ENCODE results near the gene CARMIL3. TPM values are rescaled to one million over a fixed set of nuclear protein-coding genes. Genes with fewer than 3 reads are reported as not detected.
A peak's percentile ranks its signal among the peaks of the same experiment; 100 is the strongest.
"Not testable (repeated sequence)": the region's sequence is repeated elsewhere in the genome, so short reads cannot be mapped to it uniquely, and the experiment has no call there.

CARMIL3 gene
- total RNA-seq, result 1 to 10 TPM; 3.7 to 4.2 TPM

GRCh38 chr14:24051789-24052655 is at the start of gene CARMIL3:
CARMIL3 (plus strand) TSS chr14:24052009; CDS start chr14:24052154, 145 bp downstream.
- DNase-seq, result peak; percentile 72
- H3K9me3 Mint-ChIP-seq, result no peaks in the 10 kb centered on the region
- peak within 1 kb of the TSS; percentile 69 for H3K4me3 Mint-ChIP-seq
- H3K27me3 Mint-ChIP-seq, result peaks cover 26% of the 10 kb centered on the region
- H3K36me3 Mint-ChIP-seq (ENCODE audit: low read depth), result no peaks in the 10 kb centered on the region
- POLR2A ChIA-PET, result interaction anchor here (0.6 to 3.9 kb wide), 11 partner anchors 9 to 164 kb away, joined by 3 to 23 read pairs (median 4); partner anchors contain the start of genes DCAF11, IRF9, MDP1 and NRL
- peaks cover 23% of the 10 kb centered on the region for H3K4me1 Mint-ChIP-seq
- CTCF ChIA-PET, result interaction anchor here (0.6 to 1.8 kb wide), 8 partner anchors 8 to 256 kb away, joined by 3 to 13 read pairs (median 4); partner anchors contain the start of genes CIDEB, DCAF11, DHRS4 and NRL
- H3K27ac Mint-ChIP-seq, result no peak within 1 kb of the TSS

- H3K27me3 Mint-ChIP-seq, DNase-seq, POLR2A ChIA-PET, H3K27ac Mint-ChIP-seq, H3K9me3 Mint-ChIP-seq, CTCF ChIA-PET: not testable (repeated sequence)
- Mint-ChIP-seq H3K4me3 (peak overlapping the region; percentile 49), H3K36me3 (ENCODE audit: low read depth) (peaks cover 11% of the 10 kb centered on the region), H3K4me1 (peaks cover 37% of the 10 kb centered on the region)
Observed at GRCh38 chr14:24006471-24006816, 45.4 kb upstream of the CARMIL3 start.

- H3K9me3 Mint-ChIP-seq, POLR2A ChIA-PET, H3K27me3 Mint-ChIP-seq: not testable (repeated sequence)
- Mint-ChIP-seq H3K27ac (peak overlapping the region; percentile 44), H3K4me1 (peaks cover 40% of the 10 kb centered on the region), H3K36me3 (ENCODE audit: low read depth) (peaks cover 11% of the 10 kb centered on the region), H3K4me3 (peak overlapping the region; percentile 72)
- CTCF ChIA-PET, result interaction anchor here (0.6 to 0.7 kb wide), 2 partner anchors 100 to 290 kb away, joined by 3 read pairs; no protein-coding TSS in a partner anchor
- peak; percentile 68 for DNase-seq
Observed at GRCh38 chr14:24006817-24007652, 44.8 kb upstream of the CARMIL3 start.

- H3K27me3 Mint-ChIP-seq, result no peaks in the 10 kb centered on the region
- no peaks in the 10 kb centered on the region for H3K9me3 Mint-ChIP-seq
- no peak overlapping the region for H3K27ac Mint-ChIP-seq
- peaks cover 39% of the 10 kb centered on the region for H3K4me1 Mint-ChIP-seq
- CTCF ChIA-PET, result no interaction called here
- H3K4me3 Mint-ChIP-seq, result no peak overlapping the region
- H3K36me3 Mint-ChIP-seq (ENCODE audit: low read depth), result peaks cover 11% of the 10 kb centered on the region
- POLR2A ChIA-PET, result no interaction called here
- no peak for DNase-seq
Observed at GRCh38 chr14:24011051-24011450, 40.8 kb upstream of the CARMIL3 start.

GRCh38 chr14:24012726-24013273 is 39.0 kb upstream of the CARMIL3 start:
- CTCF ChIA-PET, DNase-seq, POLR2A ChIA-PET, H3K9me3 Mint-ChIP-seq, H3K27ac Mint-ChIP-seq, H3K4me3 Mint-ChIP-seq: not testable (repeated sequence)
- H3K4me1 Mint-ChIP-seq, result peaks cover 38% of the 10 kb centered on the region
- H3K36me3 Mint-ChIP-seq (ENCODE audit: low read depth), result peaks cover 11% of the 10 kb centered on the region
- H3K27me3 Mint-ChIP-seq, result peaks cover 15% of the 10 kb centered on the region

- Mint-ChIP-seq H3K4me1 (peaks cover 29% of the 10 kb centered on the region), H3K9me3 (peaks cover 4% of the 10 kb centered on the region), H3K36me3 (ENCODE audit: low read depth) (peaks cover 14% of the 10 kb centered on the region), H3K27me3 (peaks cover 22% of the 10 kb centered on the region), H3K4me3 (no peak overlapping the region), H3K27ac (no peak overlapping the region)
- ChIA-PET CTCF (interaction anchor here (0.9 to 1.7 kb wide), 3 partner anchors 39 to 95 kb away, joined by 3 to 5 read pairs (median 5); no protein-coding TSS in a partner anchor), POLR2A (no interaction called here)
- DNase-seq, result peak; percentile 54
Observed at GRCh38 chr14:24013654-24014514, 37.9 kb upstream of the CARMIL3 start.

GRCh38 chr14:24015745-24016144 is 36.1 kb upstream of the CARMIL3 start:
- peaks cover 14% of the 10 kb centered on the region for H3K4me1 Mint-ChIP-seq
- H3K36me3 Mint-ChIP-seq (ENCODE audit: low read depth); H3K9me3 Mint-ChIP-seq; POLR2A ChIA-PET; H3K4me3 Mint-ChIP-seq; H3K27ac Mint-ChIP-seq; DNase-seq: not testable (repeated sequence)
- CTCF ChIA-PET, result interaction anchor here (1.7 kb wide), 1 partner anchor 93 kb away, joined by 5 read pairs; no protein-coding TSS in a partner anchor
- H3K27me3 Mint-ChIP-seq, result peaks cover 27% of the 10 kb centered on the region

- H3K4me1 Mint-ChIP-seq; DNase-seq; H3K4me3 Mint-ChIP-seq; POLR2A ChIA-PET; H3K9me3 Mint-ChIP-seq; H3K27ac Mint-ChIP-seq; H3K36me3 Mint-ChIP-seq (ENCODE audit: low read depth); CTCF ChIA-PET: not testable (repeated sequence)
- peaks cover 33% of the 10 kb centered on the region for H3K27me3 Mint-ChIP-seq
Observed at GRCh38 chr14:24018978-24019377, 32.8 kb upstream of the CARMIL3 start.

- H3K27me3 Mint-ChIP-seq, result peaks cover 33% of the 10 kb centered on the region
- CTCF ChIA-PET; H3K9me3 Mint-ChIP-seq; H3K27ac Mint-ChIP-seq; POLR2A ChIA-PET; DNase-seq; H3K36me3 Mint-ChIP-seq (ENCODE audit: low read depth); H3K4me1 Mint-ChIP-seq; H3K4me3 Mint-ChIP-seq: not testable (repeated sequence)
Observed at GRCh38 chr14:24019944-24020343, 31.9 kb upstream of the CARMIL3 start.

- H3K9me3 Mint-ChIP-seq; H3K4me3 Mint-ChIP-seq; POLR2A ChIA-PET; H3K36me3 Mint-ChIP-seq (ENCODE audit: low read depth); DNase-seq; CTCF ChIA-PET; H3K4me1 Mint-ChIP-seq; H3K27ac Mint-ChIP-seq: not testable (repeated sequence)
- peaks cover 35% of the 10 kb centered on the region for H3K27me3 Mint-ChIP-seq
Observed at GRCh38 chr14:24020520-24020919, 31.3 kb upstream of the CARMIL3 start.

- CTCF ChIA-PET; H3K36me3 Mint-ChIP-seq (ENCODE audit: low read depth); H3K9me3 Mint-ChIP-seq; H3K27ac Mint-ChIP-seq; DNase-seq; H3K4me3 Mint-ChIP-seq; POLR2A ChIA-PET; H3K4me1 Mint-ChIP-seq: not testable (repeated sequence)
- peaks cover 33% of the 10 kb centered on the region for H3K27me3 Mint-ChIP-seq
Observed at GRCh38 chr14:24024939-24025418, 26.8 kb upstream of the CARMIL3 start.

GRCh38 chr14:24029687-24030086 is 22.1 kb upstream of the CARMIL3 start:
- H3K36me3 Mint-ChIP-seq (ENCODE audit: low read depth); H3K4me1 Mint-ChIP-seq; DNase-seq; POLR2A ChIA-PET; H3K4me3 Mint-ChIP-seq; CTCF ChIA-PET; H3K27ac Mint-ChIP-seq: not testable (repeated sequence)
- Mint-ChIP-seq H3K27me3 (peaks cover 26% of the 10 kb centered on the region), H3K9me3 (peaks cover 20% of the 10 kb centered on the region)
